Measurements from ENCODE around the gene FADS1. TPM values are rescaled to one million over a fixed set of nuclear protein-coding genes. Genes with fewer than 3 reads are reported as not detected.

The FADS1 gene
- total and polyA plus RNA-seq, 2 of the 8 experiments (the other 6 are each of a cell fraction or from before 2014, with no cell fraction given), result 115 to 141 TPM

GRCh38 chr11:61860054-61860903 lies 43.5 kb upstream of the FADS1 start:
- H2BK5ac ChIP-seq (ENCODE audit: low read depth, low read length), result no peak overlapping the region
- DNase-seq (ENCODE audit: low read depth in 1 of 2, low spot score in 2 of 2) (no peak), FAIRE-seq (no peak)
- CTCF ChIA-PET (ENCODE audit: partially characterized antibody), result interaction anchor here (1.0 to 1.5 kb wide), 3 partner anchors 14 to 248 kb away, joined by 3 read pairs; no protein-coding TSS in a partner anchor
- no peak overlapping the region for H4K5ac ChIP-seq (ENCODE audit: insufficient read length, low read depth, low read length)
- no peak overlapping the region for H2BK15ac ChIP-seq (ENCODE audit: low read length)
- no peak overlapping the region for H2BK20ac ChIP-seq (ENCODE audit: low read length)
- no peak overlapping the region for H4K91ac ChIP-seq (replicated peaks; ENCODE audit: insufficient read length, low read length)
- H3K79me2 ChIP-seq (ENCODE audit: control insufficient read depth in 1 of 2, insufficient read depth in 2 of 2, low read length in 2 of 2), result no peaks in the 10 kb centered on the region
- H4K8ac ChIP-seq (ENCODE audit: extremely low read depth, insufficient read depth, low read length), result no peak overlapping the region
- H3K14ac ChIP-seq (ENCODE audit: insufficient read length), result no peak overlapping the region
- WGBS, 2 experiments (ENCODE audit: extremely low coverage in 1 of 2, insufficient coverage in 1 of 2, insufficient read length in 1 of 2, insufficient replicate concordance in 2 of 2, low coverage in 1 of 2, low lambda C conversion rate in 2 of 2, missing lambda C conversion rate in 1 of 2), result 94% methylated on average over 16 of the region's 16 CpGs; no CpG with 5 or more reads in 1 of the 2 experiments
- H3K27me3 ChIP-seq (replicated peaks in 1 of 4; ENCODE audit: control insufficient read depth in 3 of 4, extremely low read depth in 1 of 4, insufficient read depth in 3 of 4, low read length in 3 of 4), result no peaks in the 10 kb centered on the region
- no peak overlapping the region for H3K56ac ChIP-seq (replicated peaks; ENCODE audit: insufficient read length, low read depth, low read length)
- H4K20me1 ChIP-seq (replicated peaks in 1 of 2; ENCODE audit: control insufficient read depth in 1 of 2, insufficient read depth in 2 of 2, low read length in 2 of 2), result peaks cover 12 to 25% of the 10 kb centered on the region in 2 experiments
- no peak overlapping the region for H3K9ac ChIP-seq (replicated peaks in 1 of 4; ENCODE audit: extremely low read depth in 1 of 4, low read depth in 3 of 4, low read length in 3 of 4)
- H2AFZ ChIP-seq (ENCODE audit: low read length), result no peak overlapping the region
- no peaks in the 10 kb centered on the region for H3K9me3 ChIP-seq (ENCODE audit: insufficient read depth in 2 of 2, low read depth in 1 of 2, low read length in 1 of 2)
- TF ChIP-seq EGR1 (IDR thresholded peaks at IDR 0.05; ENCODE audit: borderline replicate concordance, low read depth, low read length), result no peak
- H3K18ac ChIP-seq (ENCODE audit: extremely low read depth, low read length), result no peak overlapping the region
- H3K4me3 ChIP-seq (ENCODE audit: extremely low read depth in 1 of 4, insufficient read depth in 2 of 4, low read depth in 3 of 4, low read length in 4 of 4), result no peak overlapping the region
- H3K36me3 ChIP-seq (ENCODE audit: control insufficient read depth in 2 of 4, insufficient read depth in 4 of 4, low read length in 3 of 4), result peaks cover 29 to 75% (median 61%) of the 10 kb centered on the region in 4 experiments
- H2BK120ac ChIP-seq (replicated peaks; ENCODE audit: low read depth, low read length), result no peak overlapping the region
- H2AK5ac ChIP-seq (ENCODE audit: low read depth, low read length), result no peak overlapping the region
- no peak overlapping the region for H3K4me2 ChIP-seq (ENCODE audit: insufficient read depth in 1 of 2, low read depth in 2 of 2, low read length in 2 of 2)
- POLR2A ChIA-PET (ENCODE audit: partially characterized antibody), result interaction anchor here (0.5 to 1.0 kb wide), 2 partner anchors 14 to 119 kb away, joined by 3 read pairs; no protein-coding TSS in a partner anchor
- no peaks in the 10 kb centered on the region for H3K4me1 ChIP-seq (replicated peaks in 1 of 4; ENCODE audit: control insufficient read depth in 3 of 4, insufficient read depth in 4 of 4, low read length in 3 of 4)
- no peaks in the 10 kb centered on the region for H3K23me2 ChIP-seq (ENCODE audit: low read depth, low read length)
- H3K79me1 ChIP-seq (ENCODE audit: low read depth, low read length), result no peaks in the 10 kb centered on the region
- H3K27ac ChIP-seq (ENCODE audit: low read depth, low read length), result no peak overlapping the region
- no peak overlapping the region for H3K4ac ChIP-seq (replicated peaks; ENCODE audit: insufficient read length, low read depth, low read length)
- H3K23ac ChIP-seq (ENCODE audit: insufficient read length), result no peak overlapping the region
- H2BK12ac ChIP-seq (ENCODE audit: low read depth, low read length), result no peak overlapping the region
